Prostate gland (tissue), 2 donors: Measurements from ENCODE around the gene PCED1A.

Experiments
- CTCF ChIP-seq, 4 experiments: fragments of 200-600 bp in 2 of 4; fragments of 450-650 bp in 2 of 4; sonication (generic) in 2 of 4; IDR thresholded peaks; 1 replicate in 3 of 4; 2 replicates in 1 of 4; pipeline ENCODE4 v1.5.1; 2016 to 2019; ENCODE audit warnings: antibody characterized with exemption in 4 of 4, mild to moderate bottlenecking in 2 of 4, moderate library complexity in 2 of 4
- POLR2A ChIP-seq: fragments of 450-650 bp; IDR thresholded peaks from one replicate; pipeline ENCODE4 v1.6.1; 2016; ENCODE audit warnings: antibody characterized with exemption, mild to moderate bottlenecking
- POLR2AphosphoS5 ChIP-seq: sonication (generic); formaldehyde crosslinking; IDR thresholded peaks from one replicate; pipeline ENCODE4 v1.6.1; 2017; ENCODE audit warnings: antibody characterized with exemption

GRCh38 chr20:2875690-2876203 is 35.3 kb upstream of the PCED1A start:
- TF ChIP-seq CTCF (IDR thresholded peaks at IDR 0.05) (no peak), POLR2AphosphoS5 (no peak), POLR2A (no peak)
